Fibroblast of skin of abdomen (primary cell): Measurements from ENCODE around the gene AREL1.
A peak's percentile ranks its signal among the peaks of the same experiment; 100 is the strongest.

ENCODE experiments used
- DNase-seq: peaks from one replicate; pipeline ENCODE4 v3.0.0-alpha.2; 2013

AREL1 gene

GRCh38 chr14:74656964-74657363, 55.9 kb downstream of the AREL1 start:
- DNase-seq: no peak

DNA sequence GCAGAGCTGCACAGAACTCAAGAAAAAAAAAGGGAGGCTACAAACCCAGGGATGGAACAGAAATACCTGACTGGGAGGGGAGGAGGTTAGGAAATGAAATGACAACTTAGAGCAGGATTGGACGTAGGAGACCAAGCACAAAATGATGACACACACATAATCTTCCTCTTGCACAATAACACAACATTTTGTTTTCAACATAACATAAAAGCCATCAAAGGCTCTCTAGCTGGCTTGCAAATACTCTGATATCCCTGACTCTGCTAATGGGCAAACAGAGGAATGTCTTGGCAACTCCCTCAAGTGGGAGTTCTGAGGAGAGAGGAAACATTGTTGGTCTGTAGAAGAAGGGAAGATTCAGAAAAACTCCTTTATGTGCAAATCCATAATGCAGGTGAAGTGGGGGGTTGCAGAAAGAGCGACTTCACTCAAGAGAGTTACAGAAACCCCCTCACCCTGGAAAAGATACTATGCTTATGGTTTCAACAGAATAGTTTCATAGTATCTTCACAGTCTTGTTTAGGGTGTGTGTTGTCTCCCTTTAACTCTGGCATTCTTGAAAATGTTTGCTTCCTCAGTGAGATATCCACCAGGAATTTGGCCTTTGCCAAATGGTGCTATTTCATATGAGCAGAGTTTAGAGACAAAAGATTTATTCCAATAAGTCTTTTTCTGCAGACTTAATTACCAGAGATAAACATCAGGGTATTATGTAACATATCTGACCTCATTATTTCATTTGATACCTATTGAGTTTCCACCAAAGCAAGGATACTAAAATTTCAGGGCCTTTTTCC, 57.1 kb downstream of the AREL1 start:
- peak; percentile 81 for DNase-seq

DNA sequence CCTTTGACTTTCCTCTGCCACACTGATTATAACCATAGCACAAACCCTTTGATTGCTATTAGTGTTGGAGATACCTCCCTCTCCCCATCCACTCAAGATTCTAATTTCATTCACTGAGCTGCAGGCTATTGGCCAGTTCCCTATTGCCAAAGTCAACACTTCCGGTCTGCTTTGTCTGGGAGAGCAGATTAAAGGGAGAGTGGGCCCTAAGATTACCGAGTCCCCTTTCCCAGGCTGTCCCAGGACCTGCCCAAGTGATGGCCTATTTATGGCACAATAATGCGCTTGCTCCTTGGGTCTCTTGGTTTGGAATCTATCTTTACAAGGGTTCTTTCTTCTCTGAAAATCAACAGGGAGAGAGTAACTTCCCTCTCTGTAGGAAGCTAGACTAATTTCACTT, 57.9 kb downstream of the AREL1 start:
- DNase-seq: no peak

GRCh38 chr14:74653386-74654138, 59.3 kb downstream of the AREL1 start:
- DNase-seq: peak; percentile 86

DNA sequence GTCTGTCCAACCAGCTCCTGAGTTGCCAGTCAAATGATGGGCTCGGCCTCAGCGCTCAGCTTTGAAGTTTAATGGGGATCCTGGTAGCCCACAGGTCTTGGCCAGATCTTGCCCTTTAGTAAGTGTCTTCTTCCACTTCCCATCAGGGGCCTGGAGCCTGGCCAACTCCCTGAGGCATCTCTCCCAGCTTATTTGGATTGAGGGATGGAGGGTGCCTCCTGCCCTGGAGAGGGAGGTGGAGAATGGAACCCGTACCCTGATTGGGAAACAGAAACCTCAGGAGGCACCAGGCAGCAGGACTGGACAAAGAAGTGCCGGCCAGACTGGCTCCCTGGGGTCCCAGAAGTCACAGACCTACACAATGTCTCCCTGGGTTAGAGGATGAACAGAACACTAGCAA, 60.3 kb downstream of the AREL1 start:
- DNase-seq: no peak

DNA sequence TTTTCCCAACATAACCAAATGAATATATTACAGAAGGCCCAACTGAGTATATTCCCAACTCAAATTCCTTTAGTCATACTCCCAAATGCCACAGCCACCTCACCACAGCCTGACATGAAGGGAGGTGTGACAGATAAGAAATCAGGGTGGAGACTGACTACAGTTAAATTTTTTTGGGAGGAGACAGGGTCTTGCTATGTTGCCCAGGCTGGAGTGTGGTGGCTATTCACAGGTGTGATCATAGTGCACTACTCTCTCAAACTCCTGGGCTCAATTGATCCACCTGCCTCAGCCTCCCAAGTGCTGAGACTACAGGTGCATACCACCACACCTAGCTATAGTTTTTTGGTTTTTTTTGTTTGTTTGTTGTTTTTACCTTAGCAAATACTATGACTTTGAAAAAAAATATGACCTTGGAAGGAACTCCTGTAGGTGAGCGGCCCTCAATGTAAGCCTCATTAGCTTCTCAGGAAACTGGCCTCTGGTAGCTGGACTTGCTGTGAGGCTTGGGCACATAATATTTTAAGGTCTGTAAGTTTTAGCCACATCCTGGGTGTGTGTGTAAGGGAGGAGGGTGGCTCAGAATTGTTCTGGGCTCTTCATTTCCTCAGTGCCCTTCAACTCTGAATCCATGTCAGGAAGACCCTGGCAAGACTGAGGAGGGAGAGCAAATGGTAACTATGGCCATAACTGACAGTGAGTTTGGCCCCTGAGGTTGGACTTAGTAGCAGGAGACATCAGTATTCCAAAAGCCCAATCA, 61.8 kb downstream of the AREL1 start:
- DNase-seq: no peak

DNA sequence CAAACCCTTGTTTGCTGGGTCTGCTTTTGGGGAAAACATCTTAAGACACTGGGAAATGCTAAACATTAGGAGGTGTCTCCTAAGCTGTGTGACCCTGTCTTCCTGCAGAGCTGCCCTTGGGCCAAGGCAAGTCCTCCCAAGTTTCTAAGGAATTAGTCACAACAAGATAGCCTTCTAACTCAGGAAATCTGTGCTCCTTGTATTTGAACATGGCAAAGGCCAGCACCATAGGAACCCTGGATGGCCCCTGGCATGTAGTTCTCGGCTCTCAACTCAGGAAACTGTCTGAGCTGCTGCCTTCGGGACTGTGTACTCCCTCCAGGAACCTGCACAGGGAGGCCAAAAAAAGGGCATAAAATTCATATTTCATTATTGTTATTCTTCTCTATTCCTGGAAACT, 63.2 kb downstream of the AREL1 start:
- DNase-seq: no peak

- DNase-seq: no peak
These were observed 63.7 kb downstream of the AREL1 start for GRCh38 chr14:74649167-74649566.

- no peak for DNase-seq
These were observed 64.3 kb downstream of the AREL1 start for GRCh38 chr14:74648601-74649000.

DNA sequence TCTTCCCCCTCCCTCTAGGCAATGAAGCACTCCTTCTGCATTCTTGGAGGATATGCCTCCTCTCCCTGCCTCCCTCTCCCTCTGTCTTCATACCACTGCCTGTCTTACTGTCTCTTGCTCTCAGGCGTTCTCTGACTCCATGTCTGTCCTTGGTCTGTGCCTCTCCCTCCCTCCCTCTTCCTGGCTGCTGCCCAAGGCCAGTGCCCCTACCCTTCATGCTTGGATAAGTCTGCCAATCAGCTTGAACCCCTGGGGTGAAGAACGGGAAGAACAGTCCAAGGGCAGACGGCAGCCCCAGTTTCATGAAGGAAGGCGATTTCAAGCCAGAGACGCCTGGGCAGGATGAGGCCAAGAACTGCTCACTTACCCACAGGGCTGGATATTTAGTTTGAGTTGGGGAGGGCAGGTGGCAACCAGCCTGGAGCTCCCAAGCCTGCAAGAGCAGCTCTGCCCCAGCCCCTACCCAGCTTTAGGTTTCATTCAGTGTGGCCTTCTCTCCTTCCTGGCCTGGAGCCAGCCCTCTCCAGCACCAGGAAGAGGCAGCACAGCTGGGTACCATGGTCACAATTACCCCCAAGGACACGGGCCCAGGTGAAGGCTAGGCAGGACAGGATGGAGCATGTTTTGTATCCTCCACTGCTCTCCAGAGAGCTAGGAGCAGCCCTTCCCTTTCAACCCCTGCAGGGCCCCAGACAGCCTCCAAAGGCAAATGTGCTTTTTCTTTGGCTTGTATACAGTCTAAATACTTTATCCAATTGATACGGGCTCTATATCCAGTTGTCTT, 65.0 kb downstream of the AREL1 start:
- DNase-seq: no peak

DNA sequence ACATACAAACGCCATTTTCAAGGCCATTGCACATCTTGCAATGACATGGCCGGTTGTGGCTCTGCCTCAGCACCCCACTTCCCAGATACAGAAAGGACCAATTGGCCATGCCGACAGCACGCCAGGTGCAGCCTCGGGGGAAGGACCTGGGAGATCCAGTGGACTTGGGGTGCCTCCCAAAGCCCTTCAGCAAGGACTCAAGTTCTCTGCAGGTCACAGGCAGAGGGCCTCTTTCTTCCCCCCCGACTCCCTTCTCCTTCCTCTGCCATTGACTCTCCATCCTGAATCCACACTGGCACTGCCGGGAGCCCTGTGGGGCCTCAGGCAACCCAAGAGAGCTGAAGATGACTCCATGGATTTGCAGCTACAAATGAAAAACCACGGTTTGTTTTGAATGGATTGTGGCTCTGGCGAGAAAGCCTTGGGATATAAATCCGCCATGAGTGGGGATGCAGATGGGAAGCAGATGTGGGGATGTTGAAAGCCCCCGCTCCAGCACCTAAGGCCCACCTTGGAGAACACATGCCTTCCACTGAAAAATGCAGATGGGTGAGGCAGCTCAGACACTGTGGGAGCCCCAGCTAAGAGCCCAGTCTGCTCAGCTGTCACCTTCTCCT, 65.7 kb downstream of the AREL1 start:
- peak; percentile 84 for DNase-seq

DNA sequence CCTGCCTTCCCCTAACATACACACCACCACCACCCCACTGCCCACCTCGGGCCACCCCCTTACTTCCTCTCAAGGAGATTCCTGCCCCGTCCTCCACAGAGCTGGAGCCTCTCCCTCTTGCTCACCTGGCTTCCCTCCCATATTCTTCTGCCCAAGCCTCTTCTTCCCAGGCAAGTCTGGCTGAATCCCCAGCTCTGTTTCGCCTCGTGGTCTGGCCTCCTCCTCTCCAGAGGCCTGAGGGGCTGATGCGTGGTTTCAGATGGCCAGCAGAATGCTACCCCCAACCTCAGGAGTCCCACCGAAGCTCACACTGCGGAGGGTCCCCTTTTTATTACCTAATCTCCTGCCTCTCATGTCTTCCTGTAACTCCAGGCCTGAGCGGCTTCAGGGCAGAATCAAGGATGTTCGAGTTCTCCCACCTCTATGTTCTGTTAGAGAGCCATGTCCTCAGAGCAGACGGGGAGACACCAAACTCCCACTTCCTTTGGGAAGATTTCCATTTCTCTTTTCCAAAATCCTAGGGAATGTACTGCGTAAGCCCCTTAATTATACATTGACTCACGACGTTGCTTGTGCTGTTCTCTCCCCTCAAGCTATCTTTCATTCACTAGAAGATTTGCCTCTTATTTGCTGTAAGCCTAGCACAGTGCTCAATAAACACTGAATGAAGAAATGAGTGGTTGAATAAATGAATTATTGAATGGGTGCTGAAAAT, 67.0 kb downstream of the AREL1 start:
- no peak for DNase-seq

- DNase-seq: no peak
These were observed 67.6 kb downstream of the AREL1 start for GRCh38 chr14:74645244-74645643.

DNA sequence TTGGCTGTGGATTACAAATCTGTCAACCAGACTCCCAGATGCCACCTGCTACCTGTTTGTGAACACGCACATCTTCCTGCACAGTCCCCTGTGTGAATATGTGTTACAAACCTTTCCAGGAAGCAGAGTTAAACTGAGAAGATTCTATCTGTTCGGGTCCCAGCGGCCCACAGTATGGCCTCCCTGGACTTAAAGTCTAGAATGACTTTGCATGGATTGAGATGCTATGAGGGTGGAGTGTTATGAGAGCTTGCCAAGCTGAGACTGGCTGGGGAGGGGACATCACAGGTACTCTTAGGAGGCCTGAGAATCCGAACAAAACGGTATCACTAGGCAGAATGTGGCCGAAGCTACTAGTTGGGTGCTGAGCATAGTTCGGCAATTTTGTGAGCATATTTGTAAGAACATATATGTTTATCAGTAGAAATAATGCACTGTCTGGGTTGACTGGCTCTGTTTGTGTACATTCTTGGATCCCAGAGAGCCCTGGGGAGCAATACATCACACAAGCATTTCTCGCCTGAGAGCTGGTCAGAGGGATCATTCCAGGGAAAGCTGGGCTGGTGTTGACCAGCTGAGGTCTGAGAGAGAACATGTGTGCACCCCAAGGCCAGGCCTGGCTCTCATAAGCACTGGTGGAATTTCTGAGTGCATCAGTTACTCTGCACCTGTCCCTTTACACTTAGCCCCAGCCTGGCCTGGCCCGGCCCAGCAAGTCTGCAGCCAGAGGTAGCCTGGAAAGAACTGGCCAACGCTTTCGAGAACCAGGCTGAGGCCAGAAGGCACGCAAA, 71.1 kb downstream of the AREL1 start:
- peak; percentile 65 for DNase-seq

GRCh38 chr14:74638966-74639365, 73.9 kb downstream of the AREL1 start:
- no peak for DNase-seq

- DNase-seq: no peak
These were observed 74.8 kb downstream of the AREL1 start for GRCh38 chr14:74638066-74638465.

DNA sequence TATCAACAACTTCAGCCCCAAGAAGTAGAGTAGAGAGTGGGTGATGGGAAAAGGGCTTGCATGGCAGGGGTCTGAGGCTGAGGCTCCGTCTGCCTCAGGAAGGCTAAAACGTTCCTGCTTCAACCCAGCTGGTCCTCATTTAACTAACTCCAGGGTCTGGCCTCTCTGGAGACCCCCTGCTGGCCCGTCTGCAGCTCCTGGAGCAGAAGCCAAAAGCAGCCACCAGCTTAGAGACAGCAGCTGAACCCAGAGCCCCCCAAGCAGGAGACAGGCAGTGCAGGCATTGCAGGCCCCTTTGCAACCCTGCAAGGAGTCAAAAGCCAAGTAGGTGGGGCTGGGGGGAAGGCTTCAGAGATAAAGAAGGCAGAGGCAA, 75.7 kb downstream of the AREL1 start:
- DNase-seq: no peak

DNA sequence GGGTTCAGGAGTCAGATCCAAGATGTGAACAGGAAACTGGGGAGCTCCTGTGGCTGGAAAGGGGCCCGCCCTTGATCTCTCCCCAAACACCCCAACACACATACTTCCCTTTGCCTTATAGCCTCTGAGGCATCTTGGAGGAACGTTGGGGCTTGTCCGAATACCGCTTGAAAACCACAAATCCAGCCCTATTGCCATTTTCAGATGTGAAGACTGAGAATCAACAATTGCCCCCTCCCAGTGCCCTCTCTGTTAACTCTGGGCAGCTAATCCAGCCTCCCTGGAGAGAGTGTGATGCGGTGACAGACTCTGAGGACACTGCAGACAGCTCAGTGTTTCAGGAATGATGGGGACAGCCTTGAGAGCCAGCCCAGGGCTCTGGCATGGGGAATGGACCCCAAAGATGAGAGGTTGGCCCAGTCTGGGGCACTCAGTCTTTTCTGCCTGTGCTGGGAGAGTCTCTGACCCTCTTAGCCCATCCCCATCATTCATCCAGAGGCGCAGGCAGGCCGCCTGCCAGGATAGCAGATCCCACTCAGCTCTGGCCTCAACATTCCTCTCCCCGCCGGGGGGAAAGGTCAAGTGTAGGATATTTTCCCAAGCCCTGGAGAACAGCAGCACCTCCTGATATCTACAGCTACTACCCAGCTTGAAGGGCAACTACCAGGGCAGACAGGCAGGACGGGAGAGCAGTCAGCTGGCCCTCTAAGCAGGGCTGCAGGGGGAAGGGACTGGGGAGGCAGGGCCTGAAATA, 76.3 kb downstream of the AREL1 start:
- DNase-seq: peak; percentile 81

- no peak for DNase-seq
These were observed 77.0 kb downstream of the AREL1 start for GRCh38 chr14:74635847-74636246.

DNA sequence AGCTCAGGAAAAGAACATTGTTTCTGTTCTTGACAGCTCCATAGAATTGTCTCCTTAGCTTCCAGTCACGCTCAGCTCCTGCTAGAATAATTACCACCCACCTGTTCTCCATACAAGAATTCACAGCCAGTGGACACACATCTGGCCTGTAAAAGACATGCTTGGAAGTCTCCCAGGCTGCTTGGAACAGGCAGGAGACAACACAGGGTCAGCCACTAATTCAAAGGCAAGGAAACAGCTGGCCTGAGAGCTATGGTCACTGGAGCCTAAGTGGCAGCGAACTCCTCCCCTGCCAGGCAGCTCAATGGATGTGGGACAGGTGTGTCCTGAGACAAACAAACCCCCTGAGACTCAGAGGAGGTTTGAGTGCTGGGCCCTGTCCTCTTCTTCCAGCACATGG, 77.9 kb downstream of the AREL1 start:
- no peak for DNase-seq
